Glutamatergic neuron (in vitro differentiated cells): Measurements from ENCODE around the gene ECHS1. TPM values are rescaled to one million over a fixed set of nuclear protein-coding genes. Genes with fewer than 3 reads are reported as not detected.
"Not testable (repeated sequence)": the region's sequence is repeated elsewhere in the genome, so short reads cannot be mapped to it uniquely, and the experiment has no call there.

Source experiments
- DNase-seq: peaks from one replicate; pipeline ENCODE4 v3.0.0; 2022
- H3K27ac Mint-ChIP-seq: one replicate; pipeline ENCODE4 v1.8.0; 2020; ENCODE audit warnings: mild to moderate bottlenecking, mixed read lengths, inconsistent platforms; ENCODE audit not compliant: unreplicated experiment
- H3K27me3 Mint-ChIP-seq: one replicate; pipeline ENCODE4 v1.8.0; 2020; ENCODE audit warnings: mild to moderate bottlenecking, moderate library complexity, mixed read lengths, inconsistent platforms; ENCODE audit not compliant: unreplicated experiment
- H3K36me3 Mint-ChIP-seq: one replicate; pipeline ENCODE4 v1.8.0; 2020; ENCODE audit warnings: mild to moderate bottlenecking, mixed read lengths, inconsistent platforms; ENCODE audit not compliant: unreplicated experiment
- H3K4me1 Mint-ChIP-seq: one replicate; pipeline ENCODE4 v1.8.0; 2020; ENCODE audit warnings: mild to moderate bottlenecking, low read depth, mixed read lengths, inconsistent platforms; ENCODE audit not compliant: unreplicated experiment
- H3K4me3 Mint-ChIP-seq: one replicate; pipeline ENCODE4 v1.8.0; 2020; ENCODE audit warnings: mild to moderate bottlenecking, mixed read lengths, inconsistent platforms; ENCODE audit not compliant: unreplicated experiment
- H3K9me3 Mint-ChIP-seq: one replicate; pipeline ENCODE4 v1.8.0; 2020; ENCODE audit warnings: mild to moderate bottlenecking, moderate library complexity, mixed read lengths, inconsistent platforms; ENCODE audit not compliant: unreplicated experiment
- total RNA-seq: library from RNA; stranded (reverse); fragmentation: NEBNext Ultra II Directional; extraction: Animal tissue kit (Norgen Biotek cat#: 25700); gene quantifications from one replicate; pipeline ENCODE4 v1.2.1, GENCODE V29; 2021; ENCODE audit not compliant: unreplicated experiment
- TF ChIP-seq, protein P1 (sequence below): fragments of 200-600 bp; sonication (generic); IDR thresholded peaks from one replicate; pipeline ENCODE4 v1.5.0; 2021; ENCODE audit not compliant: partially characterized antibody, unreplicated experiment

ECHS1 gene
- total RNA-seq, 1 donor from 2014 or later: 64.2 TPM

DNA sequence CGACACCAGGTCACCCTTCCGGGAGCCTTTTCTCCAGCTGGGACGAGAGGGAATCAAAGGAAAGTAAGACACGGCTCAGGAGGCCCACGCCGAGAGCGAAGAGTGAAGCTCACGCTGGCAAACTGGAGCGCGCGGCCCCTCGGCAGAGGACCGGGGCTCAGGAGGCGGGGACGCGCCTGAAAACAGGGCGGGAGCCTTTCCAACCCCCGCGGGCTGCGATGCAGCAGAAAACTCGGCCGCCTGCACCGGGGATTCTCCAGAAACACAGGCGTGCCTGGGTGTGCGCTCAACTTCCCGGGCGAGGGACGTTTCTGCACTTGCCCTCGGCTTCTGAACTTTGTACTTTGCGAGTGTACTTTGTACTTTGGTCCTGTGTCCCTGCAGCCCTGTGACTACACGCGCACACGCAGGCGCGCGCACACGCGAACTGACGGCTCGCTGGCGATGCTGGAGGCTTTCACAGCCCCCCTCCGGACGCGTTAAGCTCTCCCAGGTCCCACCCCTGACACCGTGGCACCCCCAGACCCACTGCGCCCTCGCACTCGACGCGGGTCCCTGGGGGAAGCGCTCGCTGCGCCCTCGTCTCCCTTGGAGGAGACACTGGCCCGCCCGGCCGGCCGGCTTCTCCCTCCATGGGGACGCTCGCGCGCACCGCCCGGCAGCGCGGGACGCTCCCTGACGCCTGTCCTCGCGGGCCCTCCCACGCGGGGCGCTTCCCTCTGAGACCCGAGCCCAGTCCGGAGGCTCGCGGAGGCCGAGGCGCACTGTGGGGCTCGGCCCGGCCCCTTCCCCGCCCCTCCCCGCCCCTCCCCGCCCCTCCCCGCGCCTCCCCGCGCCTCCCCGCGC is 5.3 kb upstream of the ECHS1 start:
- Mint-ChIP-seq H3K27ac (no peak overlapping the region), H3K4me3 (peak overlapping the region; percentile 71), H3K4me1 (peaks cover 10% of the 10 kb centered on the region), H3K27me3 (peaks cover 18% of the 10 kb centered on the region), H3K36me3 (peaks cover 8% of the 10 kb centered on the region), H3K9me3 (peaks cover 11% of the 10 kb centered on the region)
- DNase-seq: peak; percentile 66
- TF ChIP-seq, protein P1, sequence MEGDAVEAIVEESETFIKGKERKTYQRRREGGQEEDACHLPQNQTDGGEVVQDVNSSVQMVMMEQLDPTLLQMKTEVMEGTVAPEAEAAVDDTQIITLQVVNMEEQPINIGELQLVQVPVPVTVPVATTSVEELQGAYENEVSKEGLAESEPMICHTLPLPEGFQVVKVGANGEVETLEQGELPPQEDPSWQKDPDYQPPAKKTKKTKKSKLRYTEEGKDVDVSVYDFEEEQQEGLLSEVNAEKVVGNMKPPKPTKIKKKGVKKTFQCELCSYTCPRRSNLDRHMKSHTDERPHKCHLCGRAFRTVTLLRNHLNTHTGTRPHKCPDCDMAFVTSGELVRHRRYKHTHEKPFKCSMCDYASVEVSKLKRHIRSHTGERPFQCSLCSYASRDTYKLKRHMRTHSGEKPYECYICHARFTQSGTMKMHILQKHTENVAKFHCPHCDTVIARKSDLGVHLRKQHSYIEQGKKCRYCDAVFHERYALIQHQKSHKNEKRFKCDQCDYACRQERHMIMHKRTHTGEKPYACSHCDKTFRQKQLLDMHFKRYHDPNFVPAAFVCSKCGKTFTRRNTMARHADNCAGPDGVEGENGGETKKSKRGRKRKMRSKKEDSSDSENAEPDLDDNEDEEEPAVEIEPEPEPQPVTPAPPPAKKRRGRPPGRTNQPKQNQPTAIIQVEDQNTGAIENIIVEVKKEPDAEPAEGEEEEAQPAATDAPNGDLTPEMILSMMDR: no peak

GRCh38 chr10:133377818-133378250 is 4.7 kb upstream of the ECHS1 start:
- Mint-ChIP-seq H3K4me3 (peak overlapping the region; percentile 71), H3K4me1 (peaks cover 10% of the 10 kb centered on the region), H3K36me3 (peaks cover 8% of the 10 kb centered on the region), H3K27ac (no peak overlapping the region), H3K27me3 (peaks cover 18% of the 10 kb centered on the region), H3K9me3 (peaks cover 11% of the 10 kb centered on the region)
- TF ChIP-seq, protein P1: no peak
- DNase-seq: no peak

DNA sequence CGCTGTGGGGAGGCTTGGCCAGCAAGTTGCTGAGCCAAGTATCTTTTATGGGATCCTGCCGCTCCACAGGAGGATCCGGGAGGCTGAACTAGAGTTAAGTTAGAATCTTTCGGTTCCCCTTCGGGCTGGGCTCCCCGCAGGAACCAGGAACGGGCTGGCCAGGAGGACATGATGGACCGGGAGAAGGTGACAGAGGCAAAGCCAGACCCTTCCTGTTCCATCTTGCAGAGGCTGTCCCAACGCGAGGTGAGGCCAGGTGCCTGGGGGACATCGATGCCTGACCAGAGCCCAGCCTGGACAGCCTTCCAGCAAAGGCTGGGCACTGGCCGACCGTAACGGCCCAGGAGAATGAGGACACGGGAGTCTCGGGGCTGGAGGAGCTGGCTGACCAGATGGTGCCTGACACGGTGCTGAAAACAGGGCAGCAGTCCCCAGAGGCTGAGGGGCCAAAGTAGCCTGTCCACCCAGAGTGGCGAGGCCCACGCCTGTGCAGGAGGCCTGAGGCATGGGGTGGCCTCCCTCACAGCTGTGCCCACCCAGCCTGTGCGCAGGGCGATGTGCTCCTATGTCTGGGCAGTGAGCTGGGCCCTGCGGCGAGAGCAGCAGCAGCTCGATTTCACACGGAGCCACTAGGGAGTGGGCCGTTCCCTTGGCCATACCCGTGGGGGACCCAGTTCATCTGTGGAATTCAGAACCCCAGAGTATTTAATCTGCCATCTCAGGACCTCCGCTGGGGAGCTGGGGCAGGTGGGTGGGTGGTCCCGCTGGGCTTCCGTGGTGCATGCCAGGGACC is 4.1 kb upstream of the ECHS1 start:
- Mint-ChIP-seq H3K27me3 (peaks cover 18% of the 10 kb centered on the region), H3K9me3 (peaks cover 11% of the 10 kb centered on the region), H3K4me1 (peaks cover 10% of the 10 kb centered on the region), H3K4me3 (no peak overlapping the region), H3K27ac (no peak overlapping the region), H3K36me3 (peaks cover 8% of the 10 kb centered on the region)
- DNase-seq: no peak
- TF ChIP-seq, protein P1: no peak

- Mint-ChIP-seq H3K27me3 (peaks cover 18% of the 10 kb centered on the region), H3K27ac (peak overlapping the region; percentile 56), H3K9me3 (peaks cover 11% of the 10 kb centered on the region)
- H3K4me1 Mint-ChIP-seq, DNase-seq, H3K4me3 Mint-ChIP-seq, H3K36me3 Mint-ChIP-seq: not testable (repeated sequence)
These were observed 3.0 kb upstream of the ECHS1 start for GRCh38 chr10:133376183-133376582.

GRCh38 chr10:133375357-133376115 is 2.4 kb upstream of the ECHS1 start:
- Mint-ChIP-seq H3K27ac (no peak overlapping the region), H3K27me3 (peaks cover 16% of the 10 kb centered on the region), H3K36me3 (peaks cover 8% of the 10 kb centered on the region), H3K4me3 (no peak overlapping the region), H3K9me3 (peaks cover 11% of the 10 kb centered on the region), H3K4me1 (peaks cover 6% of the 10 kb centered on the region)
- TF ChIP-seq, protein P1: no peak
- no peak for DNase-seq
